ENCODE data around the gene MATN3. TPM values are rescaled to one million over a fixed set of nuclear protein-coding genes. Genes with fewer than 3 reads are reported as not detected.

Gene MATN3
- total RNA-seq, 1 experiment from 2014 or later: 13.5 TPM

DNA sequence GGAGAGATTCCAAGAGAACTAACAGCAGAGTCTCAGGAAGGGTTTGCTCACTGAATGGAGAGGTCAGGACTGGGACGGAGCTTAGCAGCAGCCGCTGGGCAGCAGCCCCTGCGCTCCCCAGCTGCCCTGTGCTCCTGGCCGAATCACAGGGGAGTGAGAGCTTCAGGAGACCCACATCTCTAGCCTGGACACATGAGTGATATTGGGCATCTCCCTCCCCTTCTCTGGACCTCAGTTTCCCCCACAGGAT, 511 bp downstream of the MATN3 start:
- peak overlapping the region in 1 of 3 experiments; percentile 76; a peak in 1 of 7 replicates for H3K27ac Mint-ChIP-seq

More for the DNA sequence above, 511 bp downstream of the MATN3 start:
- TF ChIP-seq, protein P1, sequence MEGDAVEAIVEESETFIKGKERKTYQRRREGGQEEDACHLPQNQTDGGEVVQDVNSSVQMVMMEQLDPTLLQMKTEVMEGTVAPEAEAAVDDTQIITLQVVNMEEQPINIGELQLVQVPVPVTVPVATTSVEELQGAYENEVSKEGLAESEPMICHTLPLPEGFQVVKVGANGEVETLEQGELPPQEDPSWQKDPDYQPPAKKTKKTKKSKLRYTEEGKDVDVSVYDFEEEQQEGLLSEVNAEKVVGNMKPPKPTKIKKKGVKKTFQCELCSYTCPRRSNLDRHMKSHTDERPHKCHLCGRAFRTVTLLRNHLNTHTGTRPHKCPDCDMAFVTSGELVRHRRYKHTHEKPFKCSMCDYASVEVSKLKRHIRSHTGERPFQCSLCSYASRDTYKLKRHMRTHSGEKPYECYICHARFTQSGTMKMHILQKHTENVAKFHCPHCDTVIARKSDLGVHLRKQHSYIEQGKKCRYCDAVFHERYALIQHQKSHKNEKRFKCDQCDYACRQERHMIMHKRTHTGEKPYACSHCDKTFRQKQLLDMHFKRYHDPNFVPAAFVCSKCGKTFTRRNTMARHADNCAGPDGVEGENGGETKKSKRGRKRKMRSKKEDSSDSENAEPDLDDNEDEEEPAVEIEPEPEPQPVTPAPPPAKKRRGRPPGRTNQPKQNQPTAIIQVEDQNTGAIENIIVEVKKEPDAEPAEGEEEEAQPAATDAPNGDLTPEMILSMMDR (conservative IDR thresholded peaks at IDR 0.05): no peak
- H4K20me1 ChIP-seq (ENCODE audit: control insufficient read depth, insufficient read depth, insufficient read length): no peaks in the 10 kb centered on the region
- peaks cover 0 to 6% (median 5%) of the 10 kb centered on the region in 3 experiments; a peak in 5 of 7 replicates for H3K36me3 Mint-ChIP-seq (ENCODE audit: insufficient read depth in 1 of 3, low read depth in 3 of 3)
- H3K9ac ChIP-seq (ENCODE audit: extremely low read depth, insufficient read length, low read length): no peak overlapping the region
- H3K4ac ChIP-seq (ENCODE audit: low read depth, low read length): no peak overlapping the region
- no peak overlapping the region for H3K27ac ChIP-seq (ENCODE audit: insufficient read length, low read depth, low read length)
- H3K9me3 ChIP-seq (ENCODE audit: control insufficient read depth, low read depth, low read length): no peaks in the 10 kb centered on the region
- H3K18ac ChIP-seq (ENCODE audit: insufficient read length, low read depth, low read length): peak overlapping the region; percentile 53
- no peak overlapping the region for H4K5ac ChIP-seq (ENCODE audit: insufficient read length, low read depth, low read length)
- no peak overlapping the region for H4K8ac ChIP-seq (replicated peaks; ENCODE audit: insufficient read length, low read depth, low read length)
- no peak overlapping the region for H4K91ac ChIP-seq (ENCODE audit: insufficient read length, low read depth, low read length)
- no peak overlapping the region for H2BK20ac ChIP-seq (ENCODE audit: low read depth, low read length, poor library complexity, severe bottlenecking)
- no peaks in the 10 kb centered on the region for H3K79me2 ChIP-seq (ENCODE audit: insufficient read depth, low read length)
- peak overlapping the region; percentile 79 for H3K4me2 ChIP-seq (ENCODE audit: insufficient read depth, insufficient read length, low read length)
- peaks cover 23% of the 10 kb centered on the region for H3K27me3 Mint-ChIP-seq (ENCODE audit: low read depth)
- DNase-seq: peak; percentile 36
- peaks cover 12% of the 10 kb centered on the region for H3K23me2 ChIP-seq (ENCODE audit: insufficient read length, low read depth, low read length, poor library complexity, severe bottlenecking)
- no peaks in the 10 kb centered on the region for H3K79me1 ChIP-seq (ENCODE audit: insufficient read depth, low read depth, low read length, poor library complexity, severe bottlenecking)
- WGBS (ENCODE audit: extremely low coverage, insufficient read length, low lambda C conversion rate): no CpG with 5 or more reads among the region's 4 CpGs
- H2BK120ac ChIP-seq (ENCODE audit: low read depth, low read length, poor library complexity, severe bottlenecking): no peak overlapping the region
- peak overlapping the region; percentile 83 for H3K14ac ChIP-seq (ENCODE audit: insufficient read depth, low read length)
- H2BK12ac ChIP-seq (ENCODE audit: insufficient read length, low read depth, low read length): no peak overlapping the region
- no peak overlapping the region for H2BK5ac ChIP-seq (ENCODE audit: insufficient read length, low read length)
- no peak overlapping the region for H2BK15ac ChIP-seq (ENCODE audit: low read depth, low read length)
- no peak overlapping the region for H3K56ac ChIP-seq (ENCODE audit: insufficient read length, low read depth, low read length)
- H2AFZ ChIP-seq (ENCODE audit: low read length): no peak overlapping the region
- no peak overlapping the region for H2AK5ac ChIP-seq (ENCODE audit: insufficient read length, low read length)
- peak overlapping the region; percentile 71 to 83 for H3K4me3 Mint-ChIP-seq
- no peaks in the 10 kb centered on the region; the same call in 1 of the 2 replicates for H3K27me3 ChIP-seq (ENCODE audit: insufficient read depth, low read length)
- peaks cover 4% of the 10 kb centered on the region; the same call in 1 of the 2 replicates for H3K4me1 ChIP-seq (ENCODE audit: insufficient read depth, low read length)
- peaks cover 15 to 22% of the 10 kb centered on the region in 2 experiments for H3K4me1 Mint-ChIP-seq
- no peak overlapping the region for H3K23ac ChIP-seq (ENCODE audit: insufficient read length, low read depth, low read length)
- H3T11ph ChIP-seq (ENCODE audit: low read length): no peak overlapping the region
- peaks cover 6 to 8% of the 10 kb centered on the region in 2 experiments; a peak in 4 of 5 replicates for H3K9me3 Mint-ChIP-seq

Measured in H9 (cell line).